ENCODE measurements around the gene SNX1. TPM values are rescaled to one million over a fixed set of nuclear protein-coding genes. Genes with fewer than 3 reads are reported as not detected.
"Not testable (repeated sequence)": the region's sequence is repeated elsewhere in the genome, so short reads cannot be mapped to it uniquely, and the experiment has no call there.

SNX1 gene, protein sequence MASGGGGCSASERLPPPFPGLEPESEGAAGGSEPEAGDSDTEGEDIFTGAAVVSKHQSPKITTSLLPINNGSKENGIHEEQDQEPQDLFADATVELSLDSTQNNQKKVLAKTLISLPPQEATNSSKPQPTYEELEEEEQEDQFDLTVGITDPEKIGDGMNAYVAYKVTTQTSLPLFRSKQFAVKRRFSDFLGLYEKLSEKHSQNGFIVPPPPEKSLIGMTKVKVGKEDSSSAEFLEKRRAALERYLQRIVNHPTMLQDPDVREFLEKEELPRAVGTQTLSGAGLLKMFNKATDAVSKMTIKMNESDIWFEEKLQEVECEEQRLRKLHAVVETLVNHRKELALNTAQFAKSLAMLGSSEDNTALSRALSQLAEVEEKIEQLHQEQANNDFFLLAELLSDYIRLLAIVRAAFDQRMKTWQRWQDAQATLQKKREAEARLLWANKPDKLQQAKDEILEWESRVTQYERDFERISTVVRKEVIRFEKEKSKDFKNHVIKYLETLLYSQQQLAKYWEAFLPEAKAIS
- 162 TPM for total RNA-seq

GRCh38 chr15:64095795-64096667 lies at the start of gene SNX1:
TSS of gene SNX1 (plus strand) at chr15:64095982. CDS start at chr15:64096014, 32 bp downstream.
- DNase-seq (ENCODE audit: low spot score) = peak; percentile 96

- DNase-seq (ENCODE audit: low spot score) = peak; percentile 58
Measured at GRCh38 chr15:64046421-64047153, 49.2 kb upstream of the SNX1 start, which contains the start of gene DAPK2. TSS of gene DAPK2 (minus strand) at chr15:64046485. CDS start at chr15:64040261, 6,224 bp downstream.

GRCh38 chr15:64048781-64049460 lies 46.9 kb upstream of the SNX1 start:
- no peak for DNase-seq (ENCODE audit: low spot score)

GRCh38 chr15:64050281-64051092 lies 45.3 kb upstream of the SNX1 start:
- no peak for DNase-seq (ENCODE audit: low spot score)

DNA sequence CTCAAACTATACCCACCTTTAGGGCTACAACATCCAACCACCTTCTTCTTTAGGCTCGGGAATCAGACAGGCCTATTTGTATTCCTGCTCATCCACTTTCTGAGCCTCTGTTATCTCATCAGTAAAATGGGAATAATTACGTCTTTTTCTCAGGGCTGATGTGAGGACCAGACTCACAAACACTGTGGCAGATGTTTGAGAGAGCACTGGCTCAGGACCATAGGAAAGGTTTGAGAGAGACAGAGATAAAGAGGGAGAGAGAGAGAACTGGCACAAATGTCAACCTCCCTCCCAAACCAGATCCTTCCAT lies 44.7 kb upstream of the SNX1 start:
- DNase-seq (ENCODE audit: low spot score) = no peak

DNA sequence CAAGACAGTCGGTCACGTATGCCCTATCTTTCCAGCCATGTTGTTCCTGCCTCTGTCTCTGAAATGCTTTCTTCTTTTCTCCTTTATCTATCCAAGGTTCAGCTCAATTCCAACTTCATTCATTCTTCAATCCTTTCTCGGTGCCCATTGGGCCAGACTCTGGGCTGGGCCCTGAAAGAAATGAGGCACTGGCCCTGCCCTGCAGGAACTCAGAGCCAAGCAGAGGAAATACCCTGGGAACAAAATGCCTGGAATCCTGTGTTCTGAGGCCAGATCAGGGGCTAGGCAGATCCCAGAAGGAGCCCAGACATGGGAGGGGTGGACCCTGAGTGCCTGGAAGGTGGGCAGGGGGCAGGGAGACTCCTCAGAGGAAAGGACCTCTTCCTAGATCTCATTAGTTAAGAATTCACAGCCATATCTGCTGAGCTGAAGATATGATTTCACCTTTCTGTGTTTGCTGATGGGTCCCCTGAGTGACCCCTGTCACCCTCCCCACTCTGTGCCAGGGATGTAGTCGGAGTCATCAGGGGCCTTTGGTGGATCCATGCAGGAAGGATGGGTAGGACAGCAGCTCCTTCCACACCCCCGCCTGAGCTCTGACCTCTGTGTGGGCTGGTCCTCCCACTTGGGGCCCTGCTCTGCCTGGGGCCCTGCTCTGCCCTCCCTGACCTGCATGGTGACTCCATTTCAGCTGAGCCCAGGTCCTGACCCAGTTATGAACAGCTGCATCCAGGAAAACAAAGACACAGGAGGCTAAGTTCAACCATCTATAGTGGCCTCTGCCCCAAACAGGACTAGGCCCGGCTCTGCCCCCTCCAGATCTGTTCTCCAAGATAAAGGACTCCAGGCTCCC lies 44.1 kb upstream of the SNX1 start:
- no peak for DNase-seq (ENCODE audit: low spot score)

DNA sequence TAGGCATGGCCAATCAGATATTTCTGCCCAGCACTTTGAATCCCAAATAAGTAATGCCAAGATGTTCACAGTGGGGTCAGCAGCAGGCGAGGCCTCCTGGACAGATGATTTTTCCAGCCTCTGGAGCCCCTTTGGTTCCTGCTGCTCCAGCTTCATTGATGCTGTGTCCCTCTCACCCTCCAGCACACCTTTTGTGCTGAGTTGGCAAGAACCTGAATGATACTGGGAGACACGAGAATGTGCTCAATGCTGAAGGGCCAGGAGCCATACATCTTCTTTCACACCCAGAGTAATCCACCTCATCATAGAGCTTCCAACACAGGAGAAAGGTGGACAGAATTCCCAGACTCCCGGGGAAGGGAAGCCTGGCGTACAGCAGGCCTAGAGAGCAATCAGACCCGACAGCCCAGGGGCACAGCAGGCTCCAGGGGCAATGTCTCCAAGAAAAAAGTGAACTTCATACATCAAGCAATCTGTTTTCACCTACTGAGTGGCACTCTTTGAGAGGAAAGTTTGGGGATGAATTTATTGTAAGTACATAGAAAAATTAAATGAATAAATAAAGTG lies 42.8 kb upstream of the SNX1 start:
- DNase-seq (ENCODE audit: low spot score) = no peak

GRCh38 chr15:64053674-64054073 lies 42.1 kb upstream of the SNX1 start:
- DNase-seq (ENCODE audit: low spot score) = not testable (repeated sequence)

DNA sequence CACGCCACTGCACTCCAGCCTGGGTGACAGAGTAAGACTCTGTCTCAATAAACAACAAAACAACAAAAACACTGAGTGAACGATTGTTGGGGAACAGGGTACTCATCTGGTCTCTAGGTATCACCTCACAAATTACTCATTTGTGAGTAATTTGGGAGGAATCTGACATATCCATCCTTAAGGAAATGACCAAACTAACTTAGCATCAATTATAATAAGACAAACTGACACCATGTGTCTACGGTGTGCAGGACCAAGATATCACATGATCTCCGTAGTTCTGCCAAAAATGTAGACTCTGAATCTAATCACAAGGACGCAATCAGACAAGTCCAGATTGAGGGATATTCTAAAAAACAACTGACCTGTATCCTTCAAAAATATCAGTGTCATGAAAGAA lies 37.5 kb upstream of the SNX1 start:
- no peak for DNase-seq (ENCODE audit: low spot score)

DNA sequence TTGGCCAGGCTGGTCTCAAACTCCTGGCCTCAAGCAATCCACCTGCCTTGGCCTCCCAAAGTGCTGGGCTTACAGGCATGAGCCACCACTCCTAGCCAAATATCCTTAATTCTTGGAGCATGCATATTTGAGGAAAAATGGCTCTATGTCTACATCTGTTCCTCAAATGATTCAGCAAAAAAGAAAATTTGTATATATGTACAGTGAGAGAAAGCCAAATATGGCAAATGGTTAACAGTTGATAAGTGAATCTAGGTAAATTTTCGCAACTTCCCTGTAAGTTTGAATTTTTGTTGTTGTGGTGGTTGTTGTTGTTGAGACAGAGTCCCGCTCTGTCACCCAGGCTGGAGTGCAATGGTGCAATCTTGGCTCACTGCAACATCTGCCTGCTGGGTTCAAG lies 36.7 kb upstream of the SNX1 start:
- DNase-seq (ENCODE audit: low spot score) = not testable (repeated sequence)

- DNase-seq (ENCODE audit: low spot score) = no peak
Measured at GRCh38 chr15:64060716-64061115, 35.1 kb upstream of the SNX1 start.

GRCh38 chr15:64066451-64066850 lies 29.3 kb upstream of the SNX1 start:
- no peak for DNase-seq (ENCODE audit: low spot score)

DNA sequence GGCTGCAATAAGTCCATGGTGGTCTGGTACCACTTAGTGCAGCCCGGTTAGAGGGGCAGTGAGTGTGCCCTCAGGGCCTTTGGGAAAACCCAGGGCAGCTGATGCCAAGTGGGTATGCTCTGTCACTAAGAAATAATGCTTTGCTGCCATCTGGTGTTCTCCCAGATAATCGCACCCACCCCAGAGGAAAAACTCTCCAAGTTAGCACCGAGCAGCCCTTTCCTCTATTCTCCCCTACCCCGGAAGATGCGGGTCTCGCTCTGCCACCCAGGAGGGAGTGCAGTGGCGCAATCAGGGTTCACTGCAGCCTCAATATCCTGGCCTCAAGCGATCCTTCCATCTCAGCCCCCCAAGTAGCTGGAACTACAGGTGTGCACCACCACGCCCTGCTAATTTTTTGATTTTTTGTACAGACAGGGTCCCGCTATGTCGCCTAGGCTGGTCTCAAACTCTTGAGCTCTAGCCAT lies 28.2 kb upstream of the SNX1 start:
- DNase-seq (ENCODE audit: low spot score) = peak; percentile 68

DNA sequence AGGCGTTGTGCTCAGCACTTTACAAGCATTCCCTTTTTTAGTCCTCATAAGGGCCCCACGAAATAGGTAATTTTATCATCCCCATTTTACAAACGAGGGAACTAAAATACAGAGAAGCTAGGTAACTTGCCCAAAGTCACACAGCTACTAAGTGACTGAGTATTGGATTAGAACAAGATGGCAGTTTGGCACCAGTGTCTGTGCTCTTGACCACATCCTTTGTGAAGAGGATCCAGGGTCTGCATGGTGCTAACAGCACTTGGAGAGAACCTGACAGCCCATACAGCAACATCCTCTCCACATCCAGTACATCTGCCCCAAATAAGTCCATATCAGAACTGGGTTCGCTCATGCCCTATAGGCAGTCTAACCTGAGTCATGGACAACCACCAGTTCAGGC lies 27.6 kb upstream of the SNX1 start:
- DNase-seq (ENCODE audit: low spot score) = no peak

DNA sequence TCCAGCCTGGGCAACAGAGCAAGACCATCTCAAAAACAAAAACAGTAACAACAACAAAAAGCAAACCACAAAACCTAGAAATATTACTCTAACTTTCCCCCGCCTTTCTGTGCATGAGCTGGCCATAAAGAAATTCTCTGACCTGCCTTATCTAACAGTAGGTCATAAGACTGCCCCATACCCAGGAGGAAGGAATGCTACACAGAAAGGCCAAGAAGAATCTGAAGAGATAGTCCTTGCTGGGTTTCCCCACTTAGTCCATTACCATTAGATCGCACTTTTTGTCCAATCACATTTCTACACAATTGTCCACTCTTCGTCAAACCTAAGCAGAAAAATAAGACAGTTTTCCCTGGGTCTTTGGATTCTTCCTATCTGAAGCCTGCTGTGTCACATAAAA lies 25.7 kb upstream of the SNX1 start:
- no peak for DNase-seq (ENCODE audit: low spot score)

GRCh38 chr15:64070965-64071851 lies 24.6 kb upstream of the SNX1 start:
- DNase-seq (ENCODE audit: low spot score) = peak; percentile 77

GRCh38 chr15:64071931-64072765 lies 23.6 kb upstream of the SNX1 start:
- no peak for DNase-seq (ENCODE audit: low spot score)
